GM19438 (cell line): ENCODE results near the gene CFAP161.
"Not testable (repeated sequence)": the region's sequence is repeated elsewhere in the genome, so short reads cannot be mapped to it uniquely, and the experiment has no call there.

ENCODE experiments used
- ATAC-seq: cut with Tn5 transposase; IDR thresholded peaks from one replicate; pipeline ENCODE4 v1.9.1; 2021; ENCODE audit warnings: low read depth; ENCODE audit not compliant: unreplicated experiment

Gene CFAP161

GRCh38 chr15:81157195-81157938 lies 23.3 kb downstream of the CFAP161 start:
- ATAC-seq: no peak

- no peak for ATAC-seq
Observed at GRCh38 chr15:81157939-81158223, 23.8 kb downstream of the CFAP161 start.

GRCh38 chr15:81158561-81158960 lies 24.5 kb downstream of the CFAP161 start:
- ATAC-seq: not testable (repeated sequence)

GRCh38 chr15:81160312-81161159 lies 26.5 kb downstream of the CFAP161 start:
- no peak for ATAC-seq

- ATAC-seq: no peak
Observed at GRCh38 chr15:81161160-81161673, 27.1 kb downstream of the CFAP161 start.

- no peak for ATAC-seq
Observed at GRCh38 chr15:81161851-81162250, 27.8 kb downstream of the CFAP161 start.

- no peak for ATAC-seq
Observed at GRCh38 chr15:81163961-81164800, 30.1 kb downstream of the CFAP161 start.

GRCh38 chr15:81165535-81165934 lies 31.5 kb downstream of the CFAP161 start:
- no peak for ATAC-seq

- no peak for ATAC-seq
Observed at GRCh38 chr15:81166636-81167305, 32.7 kb downstream of the CFAP161 start.

- ATAC-seq: no peak
Observed at GRCh38 chr15:81168131-81168526, 34.1 kb downstream of the CFAP161 start.

GRCh38 chr15:81168644-81169043 lies 34.6 kb downstream of the CFAP161 start:
- no peak for ATAC-seq

GRCh38 chr15:81170511-81170910 lies 36.4 kb downstream of the CFAP161 start:
- no peak for ATAC-seq

- ATAC-seq: no peak
Observed at GRCh38 chr15:81171286-81171685, 37.2 kb downstream of the CFAP161 start.

GRCh38 chr15:81174125-81174791 lies 40.2 kb downstream of the CFAP161 start:
- no peak for ATAC-seq

GRCh38 chr15:81174792-81175327 lies 40.8 kb downstream of the CFAP161 start:
- no peak for ATAC-seq

- no peak for ATAC-seq
Observed at GRCh38 chr15:81175496-81175895, 41.4 kb downstream of the CFAP161 start.

GRCh38 chr15:81176291-81176893 lies 42.3 kb downstream of the CFAP161 start:
- no peak for ATAC-seq

GRCh38 chr15:81178365-81178764 lies 44.3 kb downstream of the CFAP161 start:
- no peak for ATAC-seq

GRCh38 chr15:81181220-81181619 lies 47.1 kb downstream of the CFAP161 start:
- ATAC-seq: no peak
